Activated CD4-positive, alpha-beta memory T cell treated with anti-CD3 and anti-CD28 coated beads, Interleukin-2, amount 10 ng/mL, durations not matched to agents 7 days and 5 days (primary cell): ENCODE results near the gene BLMH. TPM values are rescaled to one million over a fixed set of nuclear protein-coding genes. Genes with fewer than 3 reads are reported as not detected.

Source experiments
- CTCF ChIA-PET: fragments of 350-600 bp; sonication (Branson Sonifier 250); formaldehyde crosslinking; loops from one replicate; lab custom pipeline; 2021; ENCODE audit warnings: antibody characterized with exemption, inconsistent platforms; lab: Charles Lee
- POLR2A ChIA-PET: fragments of 350-600 bp; sonication (Branson Sonifier 250); formaldehyde crosslinking; loops from one replicate; lab custom pipeline; 2021; ENCODE audit warnings: antibody characterized with exemption; lab: Charles Lee
- DNase-seq: peaks from one replicate; pipeline ENCODE4 v3.0.0-alpha.2; 2020
- H3K27ac Mint-ChIP-seq: one replicate; pipeline ENCODE4 v1.8.0; 2021; ENCODE audit warnings: mild to moderate bottlenecking, mixed read lengths
- H3K27me3 Mint-ChIP-seq: one replicate; pipeline ENCODE4 v1.8.0; 2021; ENCODE audit warnings: mixed read lengths
- H3K36me3 Mint-ChIP-seq: one replicate; pipeline ENCODE4 v1.8.0; 2021; ENCODE audit warnings: low read depth, mixed read lengths
- H3K4me1 Mint-ChIP-seq: one replicate; pipeline ENCODE4 v1.8.0; 2021; ENCODE audit warnings: mixed read lengths
- H3K4me3 Mint-ChIP-seq: one replicate; pipeline ENCODE4 v1.8.0; 2021; ENCODE audit warnings: mild to moderate bottlenecking, mixed read lengths
- H3K9me3 Mint-ChIP-seq: one replicate; pipeline ENCODE4 v1.8.0; 2021; ENCODE audit warnings: mixed read lengths
- total RNA-seq, 2 experiments: library from RNA; stranded (reverse); gene quantifications; one replicate each; pipeline ENCODE4 v1.2.3, GENCODE V29; 2021

Gene BLMH
- total RNA-seq, 2 experiments from 2014 or later, result 47.3 to 52.8 TPM

GRCh38 chr17:30200106-30200505 is 91.6 kb downstream of the BLMH start:
- no peaks in the 10 kb centered on the region for H3K9me3 Mint-ChIP-seq

DNA sequence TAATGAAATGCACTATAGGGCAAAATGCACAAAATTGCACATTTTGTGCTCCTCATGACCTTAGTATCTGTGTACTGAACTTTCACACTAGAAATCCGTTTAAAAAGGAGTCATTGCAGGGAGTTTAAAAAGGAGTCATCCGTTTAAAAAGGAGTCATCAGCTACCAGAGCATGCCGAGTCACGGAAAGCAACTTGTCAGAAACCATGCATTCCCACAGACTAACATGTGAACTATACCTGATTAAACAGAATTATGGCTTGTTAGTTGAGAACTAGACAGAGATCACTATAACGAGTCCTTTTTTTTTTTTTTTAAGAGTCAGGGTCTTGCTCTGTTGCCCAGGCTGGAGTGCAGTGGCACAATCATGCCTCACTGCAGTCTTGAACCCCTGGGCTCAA is 92.1 kb downstream of the BLMH start:
- Mint-ChIP-seq H3K9me3 (no peaks in the 10 kb centered on the region), H3K27ac (no peak overlapping the region), H3K36me3 (no peaks in the 10 kb centered on the region), H3K4me3 (no peak overlapping the region), H3K4me1 (no peaks in the 10 kb centered on the region), H3K27me3 (peaks cover 23% of the 10 kb centered on the region)
- ChIA-PET CTCF (interaction anchor here (0.5 kb wide), 1 partner anchor 138 kb away, joined by 5 read pairs; no protein-coding TSS in a partner anchor), POLR2A (no interaction called here)
- no peak for DNase-seq

More at GRCh38 chr17:30200106-30200505, 91.6 kb downstream of the BLMH start:
- CTCF ChIA-PET, result no interaction called here
- POLR2A ChIA-PET, result no interaction called here
- Mint-ChIP-seq H3K27me3 (peaks cover 21% of the 10 kb centered on the region), H3K4me3 (no peak overlapping the region), H3K36me3 (no peaks in the 10 kb centered on the region), H3K4me1 (no peaks in the 10 kb centered on the region), H3K27ac (no peak overlapping the region)
- DNase-seq, result no peak

Other genes starting within 250 kb of the BLMH start
- gene NSRP1, start 175.1 kb downstream of the BLMH start, total RNA-seq, result 10 to 100 TPM; 21.6 to 22.7 TPM
- gene SLC6A4, start 56.2 kb downstream of the BLMH start, total RNA-seq, result under 1 TPM; 0.13 to 0.18 TPM
- not detected for gene TMIGD1, start 42.1 kb upstream of the BLMH start, total RNA-seq
- 10 to 100 TPM; 28.7 to 32.3 TPM for gene CPD, start 87.0 kb upstream of the BLMH start, total RNA-seq
- 10 to 100 TPM; 45.5 to 45.7 TPM for gene GOSR1, start 185.5 kb upstream of the BLMH start, total RNA-seq